IMR-90 (cell line): Measurements from ENCODE around the gene ARRB1. TPM values are rescaled to one million over a fixed set of nuclear protein-coding genes. Genes with fewer than 3 reads are reported as not detected.

Experiments used
- ATAC-seq: fragments of 200-7000 bp; cut with Tn5 transposase; 2 replicates; pipeline ENCODE4 v1.9.1; 2020; ENCODE audit warnings: low read depth, mild to moderate bottlenecking, moderate library complexity
- BruUV-seq: library from RNA; stranded (reverse); fragments of 400-500 nt; replicated peaks from 2 replicates; lab custom pipeline; 2021; lab: Mats Ljungman, UMichigan
- CTCF ChIA-PET: fragments of 300-600 bp; formaldehyde crosslinking; extraction: SDS; loops from one replicate; lab custom pipeline; 2021; ENCODE audit warnings: antibody characterized with exemption; lab: Yijun Ruan, JAX
- POLR2A ChIA-PET: fragments of 300-600 bp; sonication (Branson Sonifier 250); formaldehyde crosslinking; loops from one replicate; lab custom pipeline; 2022; ENCODE audit warnings: antibody characterized with exemption; ENCODE audit not compliant: unreplicated experiment; lab: Charles Lee
- DNase-seq: peaks from one replicate; pipeline ENCODE4 v3.0.0; 2013
- H2AFZ ChIP-seq: replicated peaks from 2 replicates; pipeline ENCODE3; 2013; ENCODE audit warnings: low read length, mild to moderate bottlenecking; ENCODE audit not compliant: poor library complexity
- H2AK5ac ChIP-seq: 2 replicates; pipeline ENCODE4 v1.6.1; 2013; ENCODE audit warnings: low read depth, low read length, inconsistent platforms
- H2AK9ac ChIP-seq: replicated peaks from 2 replicates; pipeline ENCODE3; 2013; ENCODE audit warnings: mild to moderate bottlenecking, low read depth, low read length, moderate library complexity; ENCODE audit not compliant: poor library complexity
- H2BK120ac ChIP-seq: 2 replicates; pipeline ENCODE4 v1.6.1; 2013; ENCODE audit warnings: low read depth, low read length, inconsistent platforms
- H2BK15ac ChIP-seq: 3 replicates; pipeline ENCODE4 v1.6.1; 2013; ENCODE audit warnings: low read depth, low read length, inconsistent platforms
- H2BK20ac ChIP-seq: 2 replicates; pipeline ENCODE4 v1.6.1; 2013; ENCODE audit warnings: low read depth, mild to moderate bottlenecking, inconsistent platforms, low read length, moderate library complexity
- H2BK5ac ChIP-seq: 2 replicates; pipeline ENCODE4 v1.6.1; 2013; ENCODE audit warnings: mild to moderate bottlenecking, low read depth, low read length, inconsistent platforms; ENCODE audit not compliant: poor library complexity, severe bottlenecking
- H3K14ac ChIP-seq: replicated peaks from 2 replicates; pipeline ENCODE4 v1.6.1; 2013; ENCODE audit warnings: low read depth, low read length, inconsistent platforms
- H3K18ac ChIP-seq: 2 replicates; pipeline ENCODE4 v1.6.1; 2013; ENCODE audit warnings: low read depth, low read length, control low read depth
- H3K23ac ChIP-seq: 2 replicates; pipeline ENCODE4 v1.6.1; 2013; ENCODE audit warnings: low read depth, low read length, inconsistent platforms
- H3K27ac ChIP-seq: 2 replicates; pipeline ENCODE4 v1.5.1; 2013; ENCODE audit warnings: mild to moderate bottlenecking, control low read depth, low read length; ENCODE audit not compliant: insufficient read depth
- H3K27me3 ChIP-seq: 2 replicates; pipeline ENCODE4 v1.6.1; 2013; ENCODE audit warnings: low read length; ENCODE audit not compliant: control insufficient read depth, insufficient read depth
- H3K36me3 ChIP-seq: 2 replicates; pipeline ENCODE4 v1.6.1; 2013; ENCODE audit warnings: low read length, mixed read lengths; ENCODE audit not compliant: control insufficient read depth, insufficient read depth
- H3K4ac ChIP-seq: 2 replicates; pipeline ENCODE4 v1.6.1; 2013; ENCODE audit warnings: low read depth, low read length, inconsistent platforms
- H3K4me1 ChIP-seq: 2 replicates; pipeline ENCODE4 v1.6.1; 2013; ENCODE audit warnings: low read length, mixed read lengths; ENCODE audit not compliant: control insufficient read depth, insufficient read depth
- H3K4me2 ChIP-seq: 2 replicates; pipeline ENCODE4 v1.6.1; 2013; ENCODE audit warnings: low read depth, mild to moderate bottlenecking, control low read depth, low read length, moderate library complexity
- H3K4me3 ChIP-seq: 2 replicates; pipeline ENCODE4 v1.5.1; 2013; ENCODE audit warnings: low read depth, mild to moderate bottlenecking, control low read depth, low read length, moderate library complexity; ENCODE audit not compliant: insufficient read depth
- H3K56ac ChIP-seq: 2 replicates; pipeline ENCODE4 v1.6.1; 2013; ENCODE audit warnings: low read length, inconsistent platforms; ENCODE audit not compliant: insufficient read depth; ENCODE audit errors: extremely low read depth
- H3K79me1 ChIP-seq, 2 experiments: 2 replicates each; pipeline ENCODE4 v1.6.1; 2013; ENCODE audit warnings: low read length in 2 of 2, inconsistent platforms in 1 of 2, low read depth in 1 of 2
- H3K9ac ChIP-seq: 2 replicates; pipeline ENCODE4 v1.6.1; 2013; ENCODE audit warnings: low read depth, low read length, control low read depth
- H3K9me1 ChIP-seq: 2 replicates; pipeline ENCODE4 v1.6.1; 2013; ENCODE audit warnings: low read length, inconsistent platforms; ENCODE audit not compliant: insufficient read depth
- H3K9me3 ChIP-seq: 2 replicates; pipeline ENCODE4 v1.6.1; 2013; ENCODE audit warnings: low read length; ENCODE audit not compliant: control insufficient read depth, insufficient read depth
- H4K20me1 ChIP-seq: 2 replicates; pipeline ENCODE4 v1.6.1; 2013; ENCODE audit warnings: low read length, inconsistent platforms; ENCODE audit not compliant: insufficient read depth
- H4K5ac ChIP-seq: 2 replicates; pipeline ENCODE4 v1.6.1; 2013; ENCODE audit warnings: mild to moderate bottlenecking, low read depth, low read length, control low read depth
- H4K8ac ChIP-seq, 2 experiments: 2 replicates each; pipeline ENCODE4 v1.6.1; 2013; ENCODE audit warnings: low read depth in 2 of 2, low read length in 2 of 2, control low read depth in 1 of 2, inconsistent platforms in 1 of 2
- H4K91ac ChIP-seq: 2 replicates; pipeline ENCODE4 v1.6.1; 2013; ENCODE audit warnings: low read depth, low read length, inconsistent platforms; ENCODE audit not compliant: insufficient read depth
- BHLHE40 ChIP-seq: fragments of 150-350 bp; IDR thresholded peaks from 2 replicates; pipeline ENCODE4 v1.6.1; 2016; ENCODE audit warnings: mild to moderate bottlenecking, low read depth, low read length
- CEBPB ChIP-seq: IDR thresholded peaks from 2 replicates; pipeline ENCODE4 v1.6.1; 2012; ENCODE audit warnings: low read depth, low read length, improper control_type of control experiment
- CHD1 ChIP-seq: IDR thresholded peaks from 2 replicates; pipeline ENCODE4 v1.6.1; 2012; ENCODE audit warnings: low read depth, low read length, improper control_type of control experiment
- CTCF ChIP-seq: conservative IDR thresholded peaks from 2 replicates; pipeline ENCODE4 v1.5.1; 2012; ENCODE audit warnings: mild to moderate bottlenecking, low read depth, low read length, improper control_type of control experiment
- ELK1 ChIP-seq: fragments of 150-350 bp; IDR thresholded peaks from 2 replicates; pipeline ENCODE4 v1.6.1; 2016; ENCODE audit warnings: low read depth, mild to moderate bottlenecking, low read length, moderate library complexity, borderline replicate concordance
- MAFK ChIP-seq: IDR thresholded peaks from 2 replicates; pipeline ENCODE4 v1.6.1; 2012; ENCODE audit warnings: low read depth, low read length, improper control_type of control experiment
- MAZ ChIP-seq: IDR thresholded peaks from 2 replicates; pipeline ENCODE4 v1.6.1; 2012; ENCODE audit warnings: low read depth, mild to moderate bottlenecking, low read length, improper control_type of control experiment, moderate library complexity, borderline replicate concordance
- MXI1 ChIP-seq: IDR thresholded peaks from 2 replicates; pipeline ENCODE4 v1.6.1; 2012; ENCODE audit warnings: low read depth, mild to moderate bottlenecking, low read length, moderate library complexity, borderline replicate concordance
- NFE2L2 ChIP-seq: fragments of 150-350 bp; IDR thresholded peaks from 2 replicates; pipeline ENCODE4 v1.6.1; 2016; ENCODE audit warnings: low read depth, mild to moderate bottlenecking, low read length
- POLR2A ChIP-seq: IDR thresholded peaks from 2 replicates; pipeline ENCODE4 v1.6.1; 2012; ENCODE audit warnings: mild to moderate bottlenecking, low read depth, low read length
- RAD21 ChIP-seq: IDR thresholded peaks from 2 replicates; pipeline ENCODE4 v1.6.1; 2012; ENCODE audit warnings: low read length, improper control_type of control experiment
- RCOR1 ChIP-seq: IDR thresholded peaks from 2 replicates; pipeline ENCODE4 v1.6.1; 2012; ENCODE audit warnings: mild to moderate bottlenecking, low read length, improper control_type of control experiment; ENCODE audit not compliant: insufficient replicate concordance
- RFX5 ChIP-seq: IDR thresholded peaks from 2 replicates; pipeline ENCODE4 v1.8.0; 2012; ENCODE audit warnings: low read depth, mild to moderate bottlenecking, low read length, moderate library complexity
- SMC3 ChIP-seq: fragments of 150-350 bp; IDR thresholded peaks from 2 replicates; pipeline ENCODE4 v1.6.1; 2016; ENCODE audit warnings: low read depth, mild to moderate bottlenecking, antibody characterized with exemption, low read length, moderate library complexity
- USF2 ChIP-seq: fragments of 150-350 bp; IDR thresholded peaks from 2 replicates; pipeline ENCODE4 v1.6.1; 2017; ENCODE audit warnings: mild to moderate bottlenecking, antibody characterized with exemption, low read length, low read depth
- WGBS, 2 experiments: methylation state at CpG; one replicate each; pipeline versions ENCODE4 v1.1.5 to v1.1.7; 2013; ENCODE audit warnings: missing lambda C conversion rate in 2 of 2; ENCODE audit not compliant: insufficient read length in 1 of 2; ENCODE audit errors: extremely low coverage in 2 of 2; 5-methylcytosine and 5-hydroxymethylcytosine counted together
- dilution Hi-C: fragments of 300-500 bp; cut with HindIII; formaldehyde crosslinking; loops from one replicate; pipeline ENCODE4 v1.14.3; 2018; ENCODE audit warnings: low sequenced_read_pairs; ENCODE audit not compliant: unreplicated experiment
- in situ Hi-C: fragments of 300-500 bp; cut with MboI; formaldehyde crosslinking; loops from 3 replicates; pipeline ENCODE4 v1.14.3; 2019; ENCODE audit warnings: low sequenced_read_pairs, inconsistent platforms, mixed read lengths
- intact Hi-C: fragments of 100-400 bp; cut with micrococcal nuclease; formaldehyde crosslinking; loops from 2 replicates; pipeline ENCODE4 v1.10.0; 2022
- polyA plus RNA-seq, 3 experiments: library from polyadenylated mRNA; depleted of rRNA; stranded (reverse); fragments of >200 nt; gene quantifications; 2 replicates each; pipeline ENCODE4 v1.2.3, GENCODE V29; 2012; ENCODE audit warnings: low replicate concordance in 1 of 3
- total RNA-seq: library from RNA; depleted of rRNA; stranded (reverse); fragments of >200 nt; gene quantifications from 2 replicates; pipeline ENCODE4 v1.2.3, GENCODE V29; 2012

Gene ARRB1
- total and polyA plus RNA-seq, 2 of the 4 experiments (the other 2 are of a cell fraction): 11.0 to 17.4 TPM

- BruUV-seq: no TSS peak
- Histone ChIP-seq H2AK5ac (no peak overlapping the region), H4K5ac (no peak overlapping the region), H2BK20ac (no peak overlapping the region), H4K8ac (no peak overlapping the region), H3K9me3 (no peaks in the 10 kb centered on the region), H3K4me1 (no peaks in the 10 kb centered on the region; the same call in 1 of the 2 replicates), H4K20me1 (no peaks in the 10 kb centered on the region; the same call in 1 of the 2 replicates), H3K27me3 (no peaks in the 10 kb centered on the region; the same call in 1 of the 2 replicates), H3K9ac (no peak overlapping the region), H3K4ac (no peak overlapping the region), H4K91ac (no peak overlapping the region), H3K56ac (no peak overlapping the region), H3K23ac (no peak overlapping the region), H3K18ac (no peak overlapping the region), H2AK9ac (no peak overlapping the region), H2BK5ac (no peak overlapping the region), H3K79me1 (no peaks in the 10 kb centered on the region), H2BK120ac (no peak overlapping the region), H2BK15ac (no peak overlapping the region), H2AFZ (no peak overlapping the region), H3K36me3 (peaks cover 9% of the 10 kb centered on the region; the same call in 1 of the 2 replicates), H3K27ac (no peak overlapping the region), H3K14ac (no peak overlapping the region), H3K4me3 (no peak overlapping the region), H3K4me2 (no peak overlapping the region), H3K9me1 (no peaks in the 10 kb centered on the region; the same call in 1 of the 2 replicates)
- intact Hi-C loops (no loop called here), in situ Hi-C loops (no loop called here), dilution Hi-C loops (no loop called here)
- DNase-seq (peak; percentile 27), ATAC-seq (peak; percentile 57)
- POLR2A ChIA-PET: interaction anchor here (0.6 kb wide), 1 partner anchor 9 kb away, joined by 4 read pairs; no protein-coding TSS in a partner anchor
- CTCF ChIA-PET: interaction anchor here (0.6 to 2.0 kb wide), 4 partner anchors 9 to 102 kb away, joined by 3 to 8 read pairs (median 4); no protein-coding TSS in a partner anchor
- no peak for TF ChIP-seq MAZ
- peak; percentile 40 for TF ChIP-seq CTCF
- TF ChIP-seq SMC3: 0 out of 2 replicates have a peak, but pooled peaks have one; percentile 4
- TF ChIP-seq MAFK: no peak
- no peak for TF ChIP-seq BHLHE40
- no peak for TF ChIP-seq CEBPB
- TF ChIP-seq RAD21: 0 out of 2 replicates have a peak, but pooled peaks have one; percentile 30
- no peak for TF ChIP-seq MXI1
- TF ChIP-seq USF2: no peak
- no peak for TF ChIP-seq RCOR1
- no peak for TF ChIP-seq POLR2A
- no peak for TF ChIP-seq ELK1
- no peak for TF ChIP-seq NFE2L2
- no peak for TF ChIP-seq RFX5
- TF ChIP-seq CHD1: no peak
- no CpG with 5 or more reads among the region's 3 CpGs for WGBS, 2 experiments
These were observed 80.5 kb downstream of the ARRB1 start for GRCh38 chr11:75270896-75271418.
